ENCODE results near the gene ADAMTS7.

ADAMTS7 gene

GRCh38 chr15:78842519-78842918 lies 31.3 kb upstream of the ADAMTS7 start:
- TF ChIP-seq POU6F1 (CRISPR knock-in tag; IDR thresholded peaks at IDR 0.05; ENCODE audit: borderline replicate concordance, low read depth) (no peak), GLIS3 (CRISPR knock-in tag; IDR thresholded peaks at IDR 0.05) (no peak), PATZ1 (CRISPR knock-in tag; IDR thresholded peaks at IDR 0.05; ENCODE audit: borderline replicate concordance) (no peak), CREB5 (CRISPR knock-in tag; IDR thresholded peaks at IDR 0.05; ENCODE audit: low read depth) (no peak), BACH2 (CRISPR knock-in tag; IDR thresholded peaks at IDR 0.05; ENCODE audit: borderline replicate concordance) (no peak), SNAI2 (CRISPR knock-in tag; IDR thresholded peaks at IDR 0.05) (no peak), ZNF8 (CRISPR knock-in tag; IDR thresholded peaks at IDR 0.05) (no peak), ESRRG (CRISPR knock-in tag; IDR thresholded peaks at IDR 0.05) (no peak), ISL1 (CRISPR knock-in tag; IDR thresholded peaks at IDR 0.05) (no peak)
- no peak for ATAC-seq

GRCh38 chr15:78841891-78842290 lies 30.6 kb upstream of the ADAMTS7 start:
- ATAC-seq = no peak
- TF ChIP-seq ZC3H10 (CRISPR knock-in tag; IDR thresholded peaks at IDR 0.05) = no peak
- TF ChIP-seq CSRNP3 (CRISPR knock-in tag; IDR thresholded peaks at IDR 0.05) = no peak
- TF ChIP-seq PPARA (CRISPR knock-in tag; IDR thresholded peaks at IDR 0.05; ENCODE audit: borderline replicate concordance) = no peak
- TF ChIP-seq POU6F1 (CRISPR knock-in tag; IDR thresholded peaks at IDR 0.05; ENCODE audit: borderline replicate concordance, low read depth) = no peak
- TF ChIP-seq CSDC2 (CRISPR knock-in tag; IDR thresholded peaks at IDR 0.05) = no peak
- TF ChIP-seq TCF4 (CRISPR knock-in tag; IDR thresholded peaks at IDR 0.05; ENCODE audit: borderline replicate concordance) = no peak
- no peak for TF ChIP-seq PATZ1 (CRISPR knock-in tag; IDR thresholded peaks at IDR 0.05; ENCODE audit: borderline replicate concordance)
- no peak for TF ChIP-seq SNAI2 (CRISPR knock-in tag; IDR thresholded peaks at IDR 0.05)
- TF ChIP-seq RARB (CRISPR knock-in tag; IDR thresholded peaks at IDR 0.05) = no peak
- TF ChIP-seq ESRRG (CRISPR knock-in tag; IDR thresholded peaks at IDR 0.05) = no peak
- TF ChIP-seq ARNTL (CRISPR knock-in tag; IDR thresholded peaks at IDR 0.05; ENCODE audit: borderline replicate concordance, low read depth) = no peak

- ATAC-seq = no peak
- TF ChIP-seq ARNTL (CRISPR knock-in tag; IDR thresholded peaks at IDR 0.05; ENCODE audit: borderline replicate concordance, low read depth) (no peak), PPARA (CRISPR knock-in tag; IDR thresholded peaks at IDR 0.05; ENCODE audit: borderline replicate concordance) (no peak), ZFP3 (CRISPR knock-in tag; IDR thresholded peaks at IDR 0.05) (no peak), OSR1 (CRISPR knock-in tag; IDR thresholded peaks at IDR 0.05) (no peak), GLIS3 (CRISPR knock-in tag; IDR thresholded peaks at IDR 0.05) (no peak), CREB5 (CRISPR knock-in tag; IDR thresholded peaks at IDR 0.05; ENCODE audit: low read depth) (no peak), CSDC2 (CRISPR knock-in tag; IDR thresholded peaks at IDR 0.05) (no peak), RARB (CRISPR knock-in tag; IDR thresholded peaks at IDR 0.05) (no peak), ISL1 (CRISPR knock-in tag; IDR thresholded peaks at IDR 0.05) (no peak)
Observed at GRCh38 chr15:78841376-78841706, 30.1 kb upstream of the ADAMTS7 start.

All from SK-N-SH treated with all-trans-retinoic acid at 6 μM for 48 hours (cell line).